ENCODE results near the gene CXorf65. TPM values are rescaled to one million over a fixed set of nuclear protein-coding genes. Genes with fewer than 3 reads are reported as not detected.

The CXorf65 gene
- total RNA-seq, 1 donor from 2014 or later: not detected

GRCh38 chrX:71082124-71082647, 24.4 kb downstream of the CXorf65 start:
- H3K27me3 ChIP-seq: no peaks in the 10 kb centered on the region
- no peak for DNase-seq (ENCODE audit: low spot score in 2 of 2)
- no peaks in the 10 kb centered on the region for H3K36me3 ChIP-seq
- H3K4me1 ChIP-seq: no peaks in the 10 kb centered on the region
- no peaks in the 10 kb centered on the region for H3K9me3 ChIP-seq
- no peak for TF ChIP-seq CTCF (IDR thresholded peaks at IDR 0.05)
- no peak overlapping the region for H3K27ac ChIP-seq
- no peak overlapping the region for H3K4me3 ChIP-seq
- intact Hi-C loops (cut with DNase I): no loop called here

- no peak overlapping the region for H3K4me3 ChIP-seq
- TF ChIP-seq CTCF (IDR thresholded peaks at IDR 0.05): no peak
- no peaks in the 10 kb centered on the region for H3K4me1 ChIP-seq
- no peaks in the 10 kb centered on the region for H3K36me3 ChIP-seq
- H3K27me3 ChIP-seq: no peaks in the 10 kb centered on the region
- intact Hi-C loops (cut with DNase I): no loop called here
- no peak for DNase-seq (ENCODE audit: low spot score in 2 of 2)
- no peak overlapping the region for H3K27ac ChIP-seq
- H3K9me3 ChIP-seq: no peaks in the 10 kb centered on the region
These were observed 25.0 kb downstream of the CXorf65 start for GRCh38 chrX:71081330-71082123.

- Histone ChIP-seq H3K9me3 (no peaks in the 10 kb centered on the region), H3K36me3 (no peaks in the 10 kb centered on the region), H3K4me3 (no peak overlapping the region), H3K4me1 (peaks cover 0 to 4% of the 10 kb centered on the region in 2 donors), H3K27ac (no peak overlapping the region), H3K27me3 (no peaks in the 10 kb centered on the region)
- no peak for DNase-seq (ENCODE audit: low spot score in 2 of 2)
- no peak for TF ChIP-seq CTCF (IDR thresholded peaks at IDR 0.05)
- intact Hi-C loops (cut with DNase I): no loop called here
These were observed 36.0 kb downstream of the CXorf65 start for GRCh38 chrX:71070531-71070930.

- peak; percentile 84 to 96 for DNase-seq (ENCODE audit: low spot score in 2 of 2)
- intact Hi-C loops (cut with DNase I): loop anchor here (1.0 kb wide), 3 partner anchors 27 to 111 kb away; partner anchors contain the start of genes FOXO4 and MED12
- Histone ChIP-seq H3K27me3 (no peaks in the 10 kb centered on the region), H3K27ac (peak within 1 kb of the TSS; percentile 70 to 85), H3K36me3 (no peaks in the 10 kb centered on the region), H3K9me3 (no peaks in the 10 kb centered on the region), H3K4me1 (peaks cover 0 to 4% of the 10 kb centered on the region in 2 donors), H3K4me3 (peak within 1 kb of the TSS; percentile 55 to 68)
- peak in 1 of 3 experiments; percentile 92 for TF ChIP-seq CTCF (IDR thresholded peaks at IDR 0.05)
These were observed 38.3 kb downstream of the CXorf65 start, which contains the start of gene SNX12 for GRCh38 chrX:71068044-71068918. SNX12 (minus strand) TSS chrX:71068334; CDS start chrX:71068306, 28 bp downstream.

- DNase-seq (ENCODE audit: low spot score in 2 of 2): no peak
- no peaks in the 10 kb centered on the region for H3K27me3 ChIP-seq
- H3K27ac ChIP-seq: peak overlapping the region; percentile 70 to 85
- peak overlapping the region; percentile 55 to 68 for H3K4me3 ChIP-seq
- intact Hi-C loops (cut with DNase I): loop anchor here (1.0 kb wide), 3 partner anchors 28 to 112 kb away; partner anchors contain the start of genes FOXO4 and MED12
- no peaks in the 10 kb centered on the region for H3K9me3 ChIP-seq
- H3K4me1 ChIP-seq: peaks cover 0 to 4% of the 10 kb centered on the region in 2 donors
- no peaks in the 10 kb centered on the region for H3K36me3 ChIP-seq
- TF ChIP-seq CTCF (IDR thresholded peaks at IDR 0.05): no peak
These were observed 38.9 kb downstream of the CXorf65 start for GRCh38 chrX:71067712-71068043.

Data from ascending aorta (tissue), 2 donors.